Activated T-cell treated with anti-CD3 and anti-CD28 coated beads, Interleukin-2, amount 50 U/mL, for 72 hours (primary cell): ENCODE data around the gene ACOX3. TPM values are rescaled to one million over a fixed set of nuclear protein-coding genes. Genes with fewer than 3 reads are reported as not detected.
"Not testable (repeated sequence)": the region's sequence is repeated elsewhere in the genome, so short reads cannot be mapped to it uniquely, and the experiment has no call there.

ENCODE experiments used
- ATAC-seq, 2 donors: fragments of 150-1000 bp; cut with Tn5 transposase; replicated peaks in 1 of 2; 2 replicates each; pipeline ENCODE4 v1.10.0; 2021; ENCODE audit warnings: moderate library complexity in 2 of 2, mild to moderate bottlenecking in 1 of 2
- DNase-seq, 2 donors: peaks; one replicate each; pipeline ENCODE4 v3.0.0; 2021 to 2022; ENCODE audit warnings: mixed read lengths in 1 of 2
- H3K27ac Mint-ChIP-seq: one replicate; pipeline ENCODE4 v1.8.0; 2022; ENCODE audit warnings: mild to moderate bottlenecking, moderate library complexity, mixed read lengths
- H3K27me3 Mint-ChIP-seq: one replicate; pipeline ENCODE4 v1.8.0; 2022; ENCODE audit warnings: low read depth, mixed read lengths
- H3K36me3 Mint-ChIP-seq, 2 donors: one replicate each; pipeline ENCODE4 v1.8.0; 2022; ENCODE audit warnings: mixed read lengths in 2 of 2, mild to moderate bottlenecking in 1 of 2; ENCODE audit not compliant: insufficient read depth in 2 of 2
- H3K4me1 Mint-ChIP-seq: one replicate; pipeline ENCODE4 v1.8.0; 2022; ENCODE audit warnings: low read depth, mixed read lengths
- H3K4me3 Mint-ChIP-seq, 2 donors: one replicate each; pipeline ENCODE4 v1.8.0; 2022; ENCODE audit warnings: mild to moderate bottlenecking in 2 of 2, mixed read lengths in 2 of 2, moderate library complexity in 2 of 2
- H3K9me3 Mint-ChIP-seq, 2 donors: one replicate each; pipeline ENCODE4 v1.8.0; 2022; ENCODE audit warnings: mixed read lengths in 2 of 2
- total RNA-seq, 2 donors: library from RNA; stranded (reverse); gene quantifications; one replicate each; pipeline ENCODE4 v1.2.3, GENCODE V29; 2022

Gene ACOX3
- total RNA-seq, 2 donors from 2014 or later = 22.2 to 31.2 TPM

DNA sequence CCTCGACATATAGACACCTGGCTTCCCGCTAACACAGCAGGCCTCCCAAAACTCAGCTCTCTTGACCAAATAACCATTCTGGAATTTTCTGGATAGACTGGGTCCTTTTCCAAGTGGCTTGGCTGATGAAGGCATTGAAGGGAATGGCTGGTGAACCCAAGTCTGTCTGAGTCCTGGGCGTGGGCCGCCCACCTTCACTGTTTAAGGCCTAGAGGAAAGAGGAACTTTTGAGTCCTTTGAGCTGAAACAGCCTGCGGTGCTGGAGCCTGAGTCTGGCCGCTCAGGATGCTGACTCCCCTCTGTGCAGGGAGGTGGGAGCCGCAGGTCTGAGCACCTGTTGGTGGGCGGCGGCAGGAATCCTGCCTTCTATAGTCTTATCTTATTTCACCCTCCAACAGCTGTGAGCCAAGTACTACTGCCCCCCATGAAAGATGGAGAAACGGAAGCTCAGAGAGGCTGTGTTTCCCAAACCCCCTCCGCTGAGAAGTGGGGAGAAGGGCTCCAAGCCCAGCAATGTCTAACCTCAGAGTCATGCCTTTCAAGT, 23.4 kb downstream of the ACOX3 start:
- no peak for ATAC-seq
- H3K4me1 Mint-ChIP-seq = peaks cover 36% of the 10 kb centered on the region

DNA sequence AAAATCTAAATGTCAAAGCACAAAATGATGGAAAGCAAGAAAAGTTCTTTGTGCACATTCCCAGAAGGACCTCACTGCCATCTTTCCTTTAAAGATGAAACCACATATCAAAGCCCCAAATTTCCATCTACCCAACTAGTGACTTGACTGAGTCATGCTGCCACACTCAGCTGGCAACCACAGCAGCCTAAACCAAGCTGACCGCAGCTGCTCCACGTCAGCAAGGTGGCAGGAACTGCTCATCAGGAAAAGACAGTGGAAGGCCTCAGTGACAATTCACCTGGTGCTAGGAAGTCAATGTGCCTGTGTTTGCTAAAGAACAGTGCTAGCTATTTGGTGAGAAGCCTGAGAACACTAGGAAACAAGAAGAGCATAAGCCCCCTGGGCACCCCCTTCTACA, 26.1 kb downstream of the ACOX3 start:
- Mint-ChIP-seq H3K27ac (peak overlapping the region; percentile 95), H3K36me3 (peaks cover 7 to 8% of the 10 kb centered on the region in 2 donors), H3K27me3 (no peaks in the 10 kb centered on the region), H3K4me1 (peaks cover 21% of the 10 kb centered on the region), H3K9me3 (no peaks in the 10 kb centered on the region), H3K4me3 (peak overlapping the region; percentile 22 to 42)
- ATAC-seq (peak; percentile 76 to 77), DNase-seq (peak; percentile 60 to 75)

More for the DNA sequence above, 23.4 kb downstream of the ACOX3 start:
- DNase-seq = no peak
- H3K27ac Mint-ChIP-seq = no peak overlapping the region
- no peak overlapping the region for H3K4me3 Mint-ChIP-seq
- H3K9me3 Mint-ChIP-seq = no peaks in the 10 kb centered on the region
- H3K36me3 Mint-ChIP-seq = peaks cover 8 to 10% of the 10 kb centered on the region in 2 donors
- H3K27me3 Mint-ChIP-seq = no peaks in the 10 kb centered on the region

DNA sequence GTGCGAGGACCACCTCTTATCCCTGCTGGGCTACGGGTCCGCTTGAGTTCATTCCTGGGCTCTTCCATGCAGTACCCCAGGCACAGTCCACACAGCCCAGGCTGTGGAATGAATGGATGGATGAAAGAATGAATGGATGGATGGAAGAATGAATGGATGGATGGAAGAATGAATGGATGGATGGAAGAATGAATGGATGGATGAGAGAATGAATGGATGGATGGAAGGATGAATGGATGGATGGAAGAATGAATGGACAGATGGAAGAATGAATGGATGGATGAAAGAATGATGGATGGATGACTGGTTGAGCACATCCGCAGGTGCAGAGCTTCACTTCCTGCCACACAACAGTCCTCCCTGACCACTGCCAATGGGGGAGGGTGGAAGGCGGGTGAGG, 28.2 kb downstream of the ACOX3 start:
- DNase-seq (no peak), ATAC-seq (no peak)
- Mint-ChIP-seq H3K9me3 (no peaks in the 10 kb centered on the region), H3K4me1 (peaks cover 22% of the 10 kb centered on the region), H3K4me3 (no peak overlapping the region), H3K27me3 (no peaks in the 10 kb centered on the region), H3K27ac (peak overlapping the region; percentile 16), H3K36me3 (peaks cover 7 to 8% of the 10 kb centered on the region in 2 donors)

DNA sequence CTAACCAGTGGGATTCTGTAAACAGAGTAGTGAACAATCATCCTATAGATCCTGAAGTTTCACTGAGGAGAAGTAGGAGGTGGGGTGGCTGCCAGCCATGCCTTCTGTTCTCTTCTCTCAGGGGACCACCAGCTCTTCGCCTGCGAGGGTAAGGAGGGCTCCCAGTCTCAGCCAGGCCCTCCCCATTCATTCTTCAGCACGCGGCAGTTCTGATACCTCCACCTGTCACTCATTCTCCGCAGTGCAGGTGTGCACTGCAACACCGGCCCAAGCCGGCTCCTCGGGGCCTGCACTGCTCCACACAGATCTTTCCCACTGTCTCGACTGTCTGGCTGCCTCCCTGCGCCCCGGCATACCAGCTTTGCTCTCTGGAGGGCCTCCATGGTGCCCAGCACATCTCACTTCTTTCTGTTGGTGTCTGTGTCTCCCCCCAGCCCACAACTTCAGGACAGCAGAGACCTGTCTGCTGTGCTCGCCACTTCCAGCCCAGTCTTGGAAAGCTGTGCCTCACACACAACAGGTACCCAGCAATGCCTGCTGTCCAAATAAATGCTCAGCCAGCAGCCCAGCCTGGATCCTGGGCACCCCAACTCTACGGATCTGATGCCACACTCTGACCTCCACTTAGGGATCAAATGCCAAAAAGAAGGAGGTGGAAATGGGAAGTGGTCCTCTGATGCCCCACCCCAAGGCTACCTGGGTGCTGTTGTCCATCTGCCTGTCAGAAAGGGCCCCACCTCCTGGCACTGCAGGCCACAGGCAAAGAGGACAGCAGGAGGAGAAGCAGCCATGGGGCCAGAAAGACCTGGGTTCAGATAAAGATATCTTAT, 29.0 kb downstream of the ACOX3 start:
- Mint-ChIP-seq H3K36me3 (peaks cover 7 to 8% of the 10 kb centered on the region in 2 donors), H3K4me1 (peaks cover 22% of the 10 kb centered on the region), H3K9me3 (no peaks in the 10 kb centered on the region), H3K27me3 (no peaks in the 10 kb centered on the region), H3K27ac (peak overlapping the region; percentile 16), H3K4me3 (no peak overlapping the region)
- DNase-seq = no peak
- ATAC-seq = no peak

DNA sequence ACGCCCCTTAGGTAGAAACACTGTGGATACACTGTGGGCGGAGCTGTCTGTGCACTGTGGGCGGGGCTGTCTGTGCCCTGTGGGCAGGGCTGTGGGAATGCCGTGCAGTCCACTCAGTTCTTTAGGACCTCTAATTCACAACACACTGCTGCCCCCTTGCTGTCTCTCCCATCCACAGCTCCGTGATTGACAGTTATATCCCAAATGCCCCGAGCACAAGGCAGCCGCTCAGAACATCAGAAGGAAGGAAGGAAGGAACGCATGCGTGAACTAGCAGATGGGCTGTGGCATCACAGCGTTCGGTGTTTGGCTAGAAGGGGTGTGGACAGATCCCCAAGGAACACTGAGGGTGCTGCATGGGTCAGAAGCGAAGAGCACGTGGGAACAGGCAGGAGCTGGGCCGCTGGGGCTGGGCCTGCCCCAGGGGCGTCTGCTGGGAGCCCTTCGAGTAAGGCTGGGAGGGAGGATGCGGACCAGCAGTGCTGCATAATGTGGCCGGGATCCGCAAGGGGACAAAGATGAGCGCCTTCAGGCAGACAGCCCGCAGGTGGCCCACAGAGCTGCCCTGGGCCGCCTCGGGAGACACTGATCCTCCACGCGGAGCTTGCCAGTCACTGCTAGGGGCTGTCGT, 29.8 kb downstream of the ACOX3 start:
- ATAC-seq (no peak), DNase-seq (no peak)
- H3K4me3 Mint-ChIP-seq = no peak overlapping the region

DNA sequence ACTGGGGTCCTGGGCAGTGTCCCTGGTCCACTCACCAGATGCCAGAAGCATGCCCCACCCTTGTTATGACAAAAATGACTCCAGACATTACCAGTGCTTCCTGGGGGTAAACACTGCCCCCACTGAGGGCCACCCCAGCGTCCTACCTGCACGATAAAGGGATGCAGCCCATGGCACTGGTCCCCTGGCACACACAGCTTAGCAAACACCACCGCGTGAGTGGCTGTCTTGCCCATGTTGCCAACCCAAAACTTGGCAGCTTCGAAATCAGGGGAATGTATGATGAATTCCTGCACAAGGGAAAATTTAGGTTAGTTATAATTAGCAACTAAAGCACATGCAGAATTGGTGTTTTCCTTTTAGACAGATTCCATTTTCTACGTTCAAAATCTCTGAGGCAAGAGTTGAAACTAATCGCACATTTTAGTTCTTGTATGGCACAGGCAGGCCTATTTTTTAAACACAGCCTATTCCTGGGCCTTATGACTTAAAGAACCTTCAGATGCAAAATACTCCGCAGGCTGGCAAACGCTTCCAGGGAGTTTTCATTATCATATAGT, 30.4 kb downstream of the ACOX3 start:
- no peak for ATAC-seq
- H3K36me3 Mint-ChIP-seq = peaks cover 2 to 5% of the 10 kb centered on the region in 2 donors
- DNase-seq = no peak
- H3K9me3 Mint-ChIP-seq = no peaks in the 10 kb centered on the region
- no peak overlapping the region for H3K4me3 Mint-ChIP-seq
- peaks cover 22% of the 10 kb centered on the region for H3K4me1 Mint-ChIP-seq
- H3K27me3 Mint-ChIP-seq = no peaks in the 10 kb centered on the region
- no peak overlapping the region for H3K27ac Mint-ChIP-seq

More for the DNA sequence above, 29.8 kb downstream of the ACOX3 start:
- Mint-ChIP-seq H3K9me3 (no peaks in the 10 kb centered on the region), H3K27me3 (no peaks in the 10 kb centered on the region), H3K27ac (no peak overlapping the region), H3K36me3 (peaks cover 4 to 5% of the 10 kb centered on the region in 2 donors), H3K4me1 (peaks cover 22% of the 10 kb centered on the region)

DNA sequence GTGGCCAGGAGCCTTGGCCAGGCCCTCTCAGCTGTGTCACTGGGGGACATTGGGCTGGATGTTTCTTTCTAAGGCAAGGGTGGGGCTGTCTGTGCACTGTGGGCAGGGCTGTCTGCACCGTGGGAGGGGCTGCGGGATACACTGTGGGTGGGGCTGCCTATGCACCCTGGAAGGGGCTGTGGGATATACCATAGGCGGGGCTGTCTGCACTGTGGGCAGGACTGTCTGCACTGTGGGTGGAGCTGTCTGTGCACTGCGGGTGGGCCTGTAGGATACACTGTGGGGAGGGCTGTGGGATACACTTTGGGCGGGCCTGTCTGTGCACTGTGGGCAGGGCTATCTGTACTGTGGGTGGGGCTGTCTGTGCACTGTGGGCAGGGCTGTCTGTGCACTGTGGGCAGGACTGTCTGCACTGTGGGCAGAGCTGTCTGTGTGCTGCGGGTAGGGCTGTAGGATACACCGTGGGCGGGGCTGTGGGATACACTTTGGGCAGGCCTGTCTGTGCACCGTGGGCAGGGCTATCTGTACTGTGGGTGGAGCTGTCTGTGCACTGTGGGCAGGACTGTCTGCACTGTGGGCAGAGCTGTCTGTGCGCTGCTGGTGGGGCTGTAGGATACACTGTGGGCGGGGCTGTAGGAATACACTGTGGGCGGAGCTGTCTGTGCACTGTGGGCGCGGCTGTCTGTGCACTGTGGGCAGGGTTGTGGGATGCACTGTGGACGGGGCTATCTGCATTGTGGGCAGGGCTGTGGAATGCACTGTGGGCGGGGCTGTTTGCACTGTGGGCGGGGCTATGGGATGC, 31.1 kb downstream of the ACOX3 start:
- Mint-ChIP-seq H3K4me3 (no peak overlapping the region), H3K27me3 (no peaks in the 10 kb centered on the region), H3K36me3 (peaks cover 2 to 7% of the 10 kb centered on the region in 2 donors), H3K27ac (no peak overlapping the region), H3K4me1 (peaks cover 17% of the 10 kb centered on the region), H3K9me3 (no peaks in the 10 kb centered on the region)
- DNase-seq (peak; percentile 14 to 38), ATAC-seq (peak; percentile 54 to 76)

DNA sequence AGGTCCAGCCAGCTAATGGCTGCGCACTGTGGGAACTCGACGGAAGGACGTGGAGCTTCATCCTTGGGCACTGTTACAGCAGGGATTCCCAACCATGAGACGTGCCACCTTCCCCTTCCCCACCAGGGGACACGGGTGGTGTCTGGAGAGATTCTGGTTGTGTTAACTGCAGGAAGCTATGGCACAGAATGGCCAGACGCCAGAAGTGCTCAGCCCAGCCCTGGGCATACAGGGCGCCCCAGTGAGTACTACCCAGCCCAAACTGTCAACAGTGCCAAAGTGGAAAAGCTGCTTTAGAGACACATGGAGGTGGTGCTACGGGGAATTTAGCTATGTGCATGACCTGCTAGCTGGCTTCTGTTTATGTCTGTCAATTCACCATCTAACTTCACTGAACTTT, 32.8 kb downstream of the ACOX3 start:
- DNase-seq (no peak), ATAC-seq (no peak)
- Mint-ChIP-seq H3K36me3 (peaks cover 2% of the 10 kb centered on the region in 2 donors), H3K4me3 (no peak overlapping the region), H3K9me3 (no peaks in the 10 kb centered on the region), H3K4me1 (peaks cover 9% of the 10 kb centered on the region), H3K27me3 (no peaks in the 10 kb centered on the region), H3K27ac (no peak overlapping the region)

DNA sequence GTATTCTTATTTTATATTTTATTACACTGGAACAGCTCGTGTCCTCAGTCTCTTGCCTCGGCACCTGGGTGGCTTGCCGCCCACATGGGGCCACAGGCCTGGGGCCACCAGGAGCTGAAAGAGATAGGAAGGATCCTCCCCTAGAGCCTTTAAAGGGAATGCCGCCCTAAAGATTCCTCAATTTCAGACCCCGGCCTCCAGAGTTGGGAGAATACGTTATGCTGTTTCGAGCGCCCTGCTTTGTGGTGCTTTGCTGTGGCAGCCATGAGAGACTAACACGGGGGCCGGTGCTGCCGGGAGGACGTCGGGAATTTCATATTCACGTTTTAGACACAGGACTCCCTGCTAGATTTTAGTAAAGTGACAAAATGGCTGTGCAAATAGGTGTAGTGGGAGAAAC, 33.2 kb downstream of the ACOX3 start:
- peaks cover 2% of the 10 kb centered on the region in 2 donors for H3K36me3 Mint-ChIP-seq
- DNase-seq = no peak
- ATAC-seq = no peak
- no peak overlapping the region for H3K4me3 Mint-ChIP-seq
- H3K4me1 Mint-ChIP-seq = peaks cover 9% of the 10 kb centered on the region
- H3K27ac Mint-ChIP-seq = no peak overlapping the region
- H3K27me3 Mint-ChIP-seq = no peaks in the 10 kb centered on the region
- no peaks in the 10 kb centered on the region for H3K9me3 Mint-ChIP-seq

DNA sequence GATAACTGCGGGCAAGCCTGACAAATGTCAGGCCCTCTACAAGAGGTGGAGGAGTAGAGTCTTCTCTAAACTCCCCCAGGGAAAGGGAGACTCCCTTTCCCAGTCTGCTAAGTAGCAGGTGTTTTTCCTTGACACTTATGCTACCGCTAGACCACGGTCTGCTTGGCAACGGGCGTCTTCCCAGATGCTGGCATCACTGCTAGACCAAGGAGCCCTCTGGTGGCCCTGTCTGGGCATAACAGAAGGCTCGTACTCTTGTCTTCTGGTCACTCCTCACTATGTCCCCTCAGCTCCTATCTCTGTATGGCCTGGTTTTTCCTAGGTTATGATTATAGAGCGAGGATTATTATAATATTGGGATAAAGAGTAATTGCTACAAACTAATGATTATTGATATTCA, 33.6 kb downstream of the ACOX3 start:
- not testable (repeated sequence) for H3K9me3 Mint-ChIP-seq, H3K36me3 Mint-ChIP-seq, H3K4me3 Mint-ChIP-seq, H3K27me3 Mint-ChIP-seq, H3K27ac Mint-ChIP-seq, H3K4me1 Mint-ChIP-seq, ATAC-seq
- peak; percentile 21 to 23 for DNase-seq

DNA sequence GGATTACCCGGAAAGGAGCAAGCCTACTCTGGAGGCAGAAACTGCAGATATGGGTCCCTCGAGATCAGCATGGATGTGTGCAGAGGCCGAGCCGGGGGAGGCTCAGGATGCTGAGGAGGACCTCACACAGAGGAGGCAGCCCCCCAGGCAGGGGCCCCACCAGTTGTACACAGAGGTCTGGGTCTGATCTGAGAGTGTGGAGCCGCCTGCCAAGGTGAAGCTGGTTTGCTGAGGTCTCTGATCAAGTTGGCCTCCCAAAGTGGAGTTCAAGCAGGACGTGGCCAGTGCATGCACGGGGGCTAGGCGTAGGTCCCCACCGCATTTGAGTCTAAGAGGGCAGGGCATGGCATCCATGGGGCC, 35.0 kb downstream of the ACOX3 start:
- no peak overlapping the region for H3K4me3 Mint-ChIP-seq
- no peaks in the 10 kb centered on the region for H3K27me3 Mint-ChIP-seq
- no peak overlapping the region for H3K27ac Mint-ChIP-seq
- DNase-seq (no peak), ATAC-seq (no peak)
- no peaks in the 10 kb centered on the region for H3K9me3 Mint-ChIP-seq
- peaks cover 0 to 2% of the 10 kb centered on the region in 2 donors for H3K36me3 Mint-ChIP-seq
- peaks cover 9% of the 10 kb centered on the region for H3K4me1 Mint-ChIP-seq

DNA sequence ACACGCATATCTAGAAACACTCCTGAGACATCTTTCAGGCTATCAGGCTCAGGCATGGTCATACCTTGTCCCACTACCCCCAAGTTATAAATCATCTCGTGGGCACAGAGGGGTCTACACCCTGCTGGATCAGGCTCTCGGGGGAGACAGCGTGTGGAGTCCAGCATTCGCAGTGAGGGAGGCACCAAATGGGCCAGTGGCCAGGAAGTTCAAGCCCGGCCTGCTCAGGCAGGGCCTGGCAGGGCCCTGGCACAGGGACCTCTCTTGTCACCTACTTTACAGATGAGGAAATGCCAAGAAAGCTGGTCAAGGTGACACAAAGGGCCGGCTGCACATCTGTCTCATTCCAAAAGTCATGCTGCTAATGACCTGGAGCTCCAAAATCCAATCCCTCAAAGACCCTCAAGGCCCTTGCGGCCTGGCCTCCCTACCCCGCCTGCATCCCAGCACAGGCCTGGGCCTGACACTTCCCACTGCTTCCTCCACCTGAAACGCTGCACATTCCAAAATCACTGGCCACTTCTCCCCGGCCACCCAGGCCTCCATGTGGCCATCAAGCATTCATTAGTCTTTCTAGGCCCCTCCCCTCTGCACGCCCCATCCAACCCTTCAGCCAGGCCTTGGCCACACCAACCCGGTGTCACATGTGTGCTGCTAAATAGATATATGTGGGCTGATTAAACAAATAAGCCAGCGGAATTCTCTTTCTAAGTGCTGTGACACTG, 35.6 kb downstream of the ACOX3 start:
- ATAC-seq = no peak
- no peak overlapping the region for H3K27ac Mint-ChIP-seq
- peaks cover 9% of the 10 kb centered on the region for H3K4me1 Mint-ChIP-seq
- no peak for DNase-seq
- no peaks in the 10 kb centered on the region for H3K27me3 Mint-ChIP-seq
- H3K9me3 Mint-ChIP-seq = no peaks in the 10 kb centered on the region
- H3K4me3 Mint-ChIP-seq = no peak overlapping the region
- H3K36me3 Mint-ChIP-seq = peaks cover 0 to 2% of the 10 kb centered on the region in 2 donors
